GM18519 (cell line): ENCODE data around the gene ZNF777.
"Not testable (repeated sequence)": the region's sequence is repeated elsewhere in the genome, so short reads cannot be mapped to it uniquely, and the experiment has no call there.

ENCODE experiments used
- ATAC-seq: cut with Tn5 transposase; IDR thresholded peaks from one replicate; pipeline ENCODE4 v1.9.1; 2021; ENCODE audit warnings: mild to moderate bottlenecking, moderate library complexity; ENCODE audit not compliant: unreplicated experiment, low FRiP score

ZNF777 gene

GRCh38 chr7:149422162-149422913 lies 38.5 kb downstream of the ZNF777 start:
- ATAC-seq: peak; percentile 87

- no peak for ATAC-seq
Observed at GRCh38 chr7:149420006-149420405, 40.9 kb downstream of the ZNF777 start.

- ATAC-seq: no peak
Observed at GRCh38 chr7:149415391-149416071, 45.3 kb downstream of the ZNF777 start.

GRCh38 chr7:149414745-149415390 lies 46.0 kb downstream of the ZNF777 start:
- ATAC-seq: peak; percentile 67

GRCh38 chr7:149414171-149414570 lies 46.7 kb downstream of the ZNF777 start:
- ATAC-seq: no peak

GRCh38 chr7:149413083-149413482 lies 47.8 kb downstream of the ZNF777 start:
- ATAC-seq: not testable (repeated sequence)

GRCh38 chr7:149409895-149410294 lies 51.0 kb downstream of the ZNF777 start:
- ATAC-seq: peak; percentile 64

- ATAC-seq: no peak
Observed at GRCh38 chr7:149404825-149405224, 56.0 kb downstream of the ZNF777 start.

GRCh38 chr7:149404396-149404795 lies 56.5 kb downstream of the ZNF777 start:
- ATAC-seq: no peak

- no peak for ATAC-seq
Observed at GRCh38 chr7:149398195-149398820, 62.6 kb downstream of the ZNF777 start.

- no peak for ATAC-seq
Observed at GRCh38 chr7:149397470-149398043, 63.3 kb downstream of the ZNF777 start.

- not testable (repeated sequence) for ATAC-seq
Observed at GRCh38 chr7:149388550-149389335, 72.1 kb downstream of the ZNF777 start.

- not testable (repeated sequence) for ATAC-seq
Observed at GRCh38 chr7:149386514-149386913, 74.3 kb downstream of the ZNF777 start.

GRCh38 chr7:149385195-149385950 lies 75.5 kb downstream of the ZNF777 start:
- no peak for ATAC-seq
